ENCODE results near the gene MYO7A. TPM values are rescaled to one million over a fixed set of nuclear protein-coding genes. Genes with fewer than 3 reads are reported as not detected.

MYO7A gene
- total RNA-seq, 2 experiments from 2014 or later = 0.23 to 0.28 TPM

- H3K9me3 Mint-ChIP-seq (ENCODE audit: low read depth) = no peaks in the 10 kb centered on the region
- H3K4me1 Mint-ChIP-seq = peaks cover 2% of the 10 kb centered on the region
- ATAC-seq = no peak
- H3K27me3 Mint-ChIP-seq = peaks cover 3% of the 10 kb centered on the region
- no peak for DNase-seq
- CTCF ChIA-PET = interaction anchor here (0.7 to 3.8 kb wide), 4 partner anchors 18 to 78 kb away, joined by 3 to 15 read pairs (median 8); no protein-coding TSS in a partner anchor
- H3K36me3 Mint-ChIP-seq = no peaks in the 10 kb centered on the region
- no peak overlapping the region for H3K27ac Mint-ChIP-seq
- no peak overlapping the region for H3K4me3 Mint-ChIP-seq
These were observed 18.6 kb upstream of the MYO7A start for GRCh38 chr11:77109236-77110019.

- no peak for DNase-seq
- H3K27me3 Mint-ChIP-seq = peaks cover 3% of the 10 kb centered on the region
- H3K36me3 Mint-ChIP-seq = no peaks in the 10 kb centered on the region
- peaks cover 2% of the 10 kb centered on the region for H3K4me1 Mint-ChIP-seq
- H3K9me3 Mint-ChIP-seq (ENCODE audit: low read depth) = no peaks in the 10 kb centered on the region
- ATAC-seq = no peak
- H3K4me3 Mint-ChIP-seq = no peak overlapping the region
- CTCF ChIA-PET = interaction anchor here (1.7 to 3.8 kb wide), 3 partner anchors 16 to 77 kb away, joined by 5 to 15 read pairs (median 10); no protein-coding TSS in a partner anchor
- no peak overlapping the region for H3K27ac Mint-ChIP-seq
These were observed 17.2 kb upstream of the MYO7A start for GRCh38 chr11:77110836-77111235.

GRCh38 chr11:77111277-77111676 is 16.8 kb upstream of the MYO7A start:
- Mint-ChIP-seq H3K4me3 (no peak overlapping the region), H3K27me3 (peaks cover 3% of the 10 kb centered on the region), H3K36me3 (no peaks in the 10 kb centered on the region), H3K9me3 (ENCODE audit: low read depth) (no peaks in the 10 kb centered on the region), H3K4me1 (peaks cover 2% of the 10 kb centered on the region), H3K27ac (no peak overlapping the region)
- ATAC-seq (no peak), DNase-seq (no peak)
- CTCF ChIA-PET = interaction anchor here (1.7 to 3.8 kb wide), 3 partner anchors 16 to 76 kb away, joined by 5 to 15 read pairs (median 10); no protein-coding TSS in a partner anchor

GRCh38 chr11:77111946-77112345 is 16.1 kb upstream of the MYO7A start:
- DNase-seq = no peak
- H3K9me3 Mint-ChIP-seq (ENCODE audit: low read depth) = no peaks in the 10 kb centered on the region
- no peaks in the 10 kb centered on the region for H3K36me3 Mint-ChIP-seq
- CTCF ChIA-PET = interaction anchor here (1.0 to 3.8 kb wide), 3 partner anchors 15 to 65 kb away, joined by 3 to 15 read pairs (median 10); no protein-coding TSS in a partner anchor
- peaks cover 2% of the 10 kb centered on the region for H3K4me1 Mint-ChIP-seq
- H3K4me3 Mint-ChIP-seq = no peak overlapping the region
- ATAC-seq = no peak
- H3K27me3 Mint-ChIP-seq = peaks cover 3% of the 10 kb centered on the region
- H3K27ac Mint-ChIP-seq = no peak overlapping the region

- no peaks in the 10 kb centered on the region for H3K9me3 Mint-ChIP-seq (ENCODE audit: low read depth)
- H3K27me3 Mint-ChIP-seq = peaks cover 3% of the 10 kb centered on the region
- H3K27ac Mint-ChIP-seq = no peak overlapping the region
- H3K4me3 Mint-ChIP-seq = no peak overlapping the region
- no peak for DNase-seq
- CTCF ChIA-PET = interaction anchor here (1.0 to 2.7 kb wide), 4 partner anchors 14 to 66 kb away, joined by 3 to 12 read pairs (median 6); no protein-coding TSS in a partner anchor
- peaks cover 2% of the 10 kb centered on the region for H3K4me1 Mint-ChIP-seq
- no peaks in the 10 kb centered on the region for H3K36me3 Mint-ChIP-seq
- ATAC-seq = no peak
These were observed 15.2 kb upstream of the MYO7A start for GRCh38 chr11:77112641-77113381.

- CTCF ChIA-PET = interaction anchor here (1.0 to 3.8 kb wide), 4 partner anchors 13 to 66 kb away, joined by 3 to 12 read pairs (median 11); no protein-coding TSS in a partner anchor
- ATAC-seq (no peak), DNase-seq (no peak)
- Mint-ChIP-seq H3K27ac (no peak overlapping the region), H3K4me1 (peaks cover 2% of the 10 kb centered on the region), H3K36me3 (no peaks in the 10 kb centered on the region), H3K9me3 (ENCODE audit: low read depth) (no peaks in the 10 kb centered on the region), H3K4me3 (no peak overlapping the region), H3K27me3 (no peaks in the 10 kb centered on the region)
These were observed 14.5 kb upstream of the MYO7A start for GRCh38 chr11:77113382-77114088.

GRCh38 chr11:77114089-77114463 is 14.0 kb upstream of the MYO7A start:
- Mint-ChIP-seq H3K9me3 (ENCODE audit: low read depth) (no peaks in the 10 kb centered on the region), H3K27ac (no peak overlapping the region), H3K27me3 (no peaks in the 10 kb centered on the region), H3K4me3 (no peak overlapping the region), H3K4me1 (peaks cover 2% of the 10 kb centered on the region), H3K36me3 (no peaks in the 10 kb centered on the region)
- no peak for DNase-seq
- no peak for ATAC-seq
- CTCF ChIA-PET = interaction anchor here (1.1 to 3.8 kb wide), 3 partner anchors 23 to 75 kb away, joined by 3 to 12 read pairs (median 12); no protein-coding TSS in a partner anchor

- Mint-ChIP-seq H3K27me3 (no peaks in the 10 kb centered on the region), H3K4me3 (no peak overlapping the region), H3K36me3 (no peaks in the 10 kb centered on the region), H3K9me3 (ENCODE audit: low read depth) (no peaks in the 10 kb centered on the region), H3K4me1 (peaks cover 2% of the 10 kb centered on the region), H3K27ac (no peak overlapping the region)
- ATAC-seq (no peak), DNase-seq (no peak)
- CTCF ChIA-PET = interaction anchor here (0.8 to 3.8 kb wide), 6 partner anchors 12 to 75 kb away, joined by 3 to 21 read pairs (median 4); no protein-coding TSS in a partner anchor
These were observed 12.8 kb upstream of the MYO7A start for GRCh38 chr11:77115181-77115611.

- Mint-ChIP-seq H3K27ac (no peak overlapping the region), H3K27me3 (no peaks in the 10 kb centered on the region), H3K4me1 (peaks cover 3% of the 10 kb centered on the region), H3K9me3 (ENCODE audit: low read depth) (no peaks in the 10 kb centered on the region), H3K36me3 (no peaks in the 10 kb centered on the region), H3K4me3 (no peak overlapping the region)
- CTCF ChIA-PET = interaction anchor here (0.8 to 3.8 kb wide), 6 partner anchors 11 to 76 kb away, joined by 3 to 21 read pairs (median 5); no protein-coding TSS in a partner anchor
- no peak for DNase-seq
- no peak for ATAC-seq
These were observed 12.1 kb upstream of the MYO7A start for GRCh38 chr11:77115956-77116355.

GRCh38 chr11:77117492-77117891 is 10.6 kb upstream of the MYO7A start:
- Mint-ChIP-seq H3K4me1 (peaks cover 5% of the 10 kb centered on the region), H3K36me3 (no peaks in the 10 kb centered on the region), H3K9me3 (ENCODE audit: low read depth) (no peaks in the 10 kb centered on the region), H3K27ac (no peak overlapping the region), H3K27me3 (no peaks in the 10 kb centered on the region), H3K4me3 (no peak overlapping the region)
- CTCF ChIA-PET = interaction anchor here (0.7 to 3.8 kb wide), 4 partner anchors 10 to 198 kb away, joined by 3 to 21 read pairs (median 8); no protein-coding TSS in a partner anchor
- ATAC-seq (no peak), DNase-seq (no peak)

- Mint-ChIP-seq H3K27ac (no peak overlapping the region), H3K4me1 (peaks cover 5% of the 10 kb centered on the region), H3K36me3 (no peaks in the 10 kb centered on the region), H3K9me3 (ENCODE audit: low read depth) (no peaks in the 10 kb centered on the region), H3K4me3 (no peak overlapping the region), H3K27me3 (no peaks in the 10 kb centered on the region)
- CTCF ChIA-PET = interaction anchor here (3.7 kb wide), 1 partner anchor 9 kb away, joined by 21 read pairs; no protein-coding TSS in a partner anchor
- ATAC-seq (no peak), DNase-seq (no peak)
These were observed 10.0 kb upstream of the MYO7A start for GRCh38 chr11:77118086-77118485.

GRCh38 chr11:77118971-77119370 is 9.1 kb upstream of the MYO7A start:
- Mint-ChIP-seq H3K4me3 (no peak overlapping the region), H3K36me3 (no peaks in the 10 kb centered on the region), H3K9me3 (ENCODE audit: low read depth) (no peaks in the 10 kb centered on the region), H3K27ac (no peak overlapping the region), H3K27me3 (no peaks in the 10 kb centered on the region), H3K4me1 (peaks cover 3% of the 10 kb centered on the region)
- CTCF ChIA-PET = interaction anchor here (0.9 kb wide), 1 partner anchor 8 kb away, joined by 3 read pairs; no protein-coding TSS in a partner anchor
- DNase-seq = no peak
- no peak for ATAC-seq

- Mint-ChIP-seq H3K4me3 (no peak overlapping the region), H3K27me3 (no peaks in the 10 kb centered on the region), H3K36me3 (no peaks in the 10 kb centered on the region), H3K4me1 (peaks cover 3% of the 10 kb centered on the region), H3K27ac (no peak overlapping the region), H3K9me3 (ENCODE audit: low read depth) (no peaks in the 10 kb centered on the region)
- no peak for DNase-seq
- ATAC-seq = no peak
- CTCF ChIA-PET = no interaction called here
These were observed 8.5 kb upstream of the MYO7A start for GRCh38 chr11:77119531-77119936.
